GM18519 (cell line): ENCODE results near the gene SLC44A1.
"Not testable (repeated sequence)": the region's sequence is repeated elsewhere in the genome, so short reads cannot be mapped to it uniquely, and the experiment has no call there.

Source experiments
- ATAC-seq: cut with Tn5 transposase; IDR thresholded peaks from one replicate; pipeline ENCODE4 v1.9.1; 2021; ENCODE audit warnings: mild to moderate bottlenecking, moderate library complexity; ENCODE audit not compliant: unreplicated experiment, low FRiP score

Gene SLC44A1

DNA sequence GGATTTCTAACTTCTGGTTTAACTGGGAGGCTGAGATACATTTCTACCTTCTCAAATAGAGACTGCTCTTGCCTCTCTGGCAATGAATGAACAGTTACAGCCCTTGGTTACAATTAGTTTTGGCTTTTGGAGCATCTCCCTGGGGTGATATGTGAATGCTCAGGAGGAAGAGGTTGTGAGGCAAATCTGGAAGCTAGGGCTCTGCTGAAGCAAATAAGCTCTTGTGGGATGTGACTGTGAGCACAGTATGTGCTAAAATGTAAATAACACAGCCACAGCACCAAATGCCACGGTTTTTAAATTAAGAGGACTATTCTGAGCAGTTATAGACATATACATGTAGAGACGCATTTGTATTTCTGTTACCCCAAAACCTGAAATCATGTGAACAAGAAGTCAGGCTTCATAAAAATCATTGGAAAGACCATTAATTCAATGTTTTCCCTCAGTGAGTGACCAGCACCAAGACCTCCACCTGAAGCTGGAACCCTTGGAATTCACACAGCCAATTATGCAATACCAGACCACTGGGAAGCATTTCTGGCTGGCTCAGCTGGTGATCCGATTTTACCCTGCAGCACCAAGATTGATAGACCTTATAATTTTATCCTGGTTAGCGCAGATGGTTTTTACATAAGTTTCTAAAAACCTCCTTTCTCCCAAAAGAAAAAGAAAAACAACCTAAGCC lies 3.0 kb upstream of the SLC44A1 start:
- ATAC-seq, result no peak

DNA sequence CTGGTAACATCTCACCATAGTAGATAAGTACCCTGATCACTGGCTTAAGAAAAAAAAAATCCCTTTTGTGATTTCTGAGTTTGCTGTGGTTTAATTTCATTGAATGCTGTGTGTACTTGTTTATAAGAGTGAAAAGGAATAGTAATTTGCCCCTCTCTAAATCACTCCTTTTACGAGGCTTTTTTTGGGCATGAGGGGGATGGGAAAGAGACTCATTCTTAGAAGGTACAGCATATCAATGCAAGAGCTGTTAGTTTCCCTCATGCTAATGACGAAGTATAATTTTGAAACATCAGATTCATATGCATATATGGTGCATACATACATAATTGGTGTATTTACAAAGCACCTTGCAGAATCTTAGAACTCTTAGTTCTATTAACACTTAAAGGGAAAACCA lies 2.4 kb upstream of the SLC44A1 start:
- no peak for ATAC-seq

GRCh38 chr9:105242557-105242956 lies 1.9 kb upstream of the SLC44A1 start:
- ATAC-seq, result no peak

DNA sequence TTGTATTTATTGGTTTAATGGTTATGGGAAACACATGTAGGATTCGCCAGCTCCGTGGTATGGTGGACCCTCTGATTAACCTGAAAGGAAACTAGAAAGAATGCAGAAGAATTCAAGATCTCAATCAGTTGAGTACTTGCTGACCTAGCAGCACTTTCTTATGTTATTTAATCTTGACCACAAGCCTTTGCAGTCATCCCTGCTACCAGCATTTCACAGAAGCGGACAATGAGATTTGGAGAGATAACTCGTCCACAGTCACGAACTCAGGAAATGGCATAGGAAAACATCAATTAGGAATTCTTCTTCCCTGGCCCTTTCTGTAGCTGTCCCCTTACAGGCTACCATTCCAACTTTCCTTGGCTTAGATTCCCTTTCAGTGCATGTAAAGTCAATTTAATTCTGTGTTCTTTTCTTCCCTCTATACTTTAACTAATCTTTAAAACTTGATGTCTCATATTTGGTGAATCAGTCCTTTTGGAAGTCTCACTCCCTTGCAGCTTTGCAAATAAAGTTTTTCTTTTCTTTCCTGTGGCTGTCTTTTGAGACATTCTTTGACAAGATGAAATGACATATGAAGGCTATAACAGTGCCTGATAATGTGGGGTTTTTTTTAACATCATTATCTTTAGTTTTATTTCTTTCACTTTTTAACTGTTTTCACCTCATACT lies 1.3 kb upstream of the SLC44A1 start:
- no peak for ATAC-seq

DNA sequence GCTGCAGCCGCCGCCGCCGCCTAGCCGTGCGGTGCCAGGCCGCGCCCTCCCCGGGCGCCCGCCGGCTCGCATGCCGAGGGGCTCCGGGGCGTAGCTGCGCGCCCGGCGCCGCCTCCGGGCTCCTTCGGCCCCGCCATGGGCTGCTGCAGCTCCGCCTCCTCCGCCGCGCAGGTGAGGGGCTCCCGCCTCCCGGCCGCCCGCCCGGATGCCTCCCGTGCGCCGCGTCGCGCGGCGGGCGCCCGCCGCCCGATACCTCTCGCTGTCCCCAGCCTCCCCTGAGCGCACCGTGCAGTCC lies 230 bp downstream of the SLC44A1 start:
- peak; percentile 36 for ATAC-seq

DNA sequence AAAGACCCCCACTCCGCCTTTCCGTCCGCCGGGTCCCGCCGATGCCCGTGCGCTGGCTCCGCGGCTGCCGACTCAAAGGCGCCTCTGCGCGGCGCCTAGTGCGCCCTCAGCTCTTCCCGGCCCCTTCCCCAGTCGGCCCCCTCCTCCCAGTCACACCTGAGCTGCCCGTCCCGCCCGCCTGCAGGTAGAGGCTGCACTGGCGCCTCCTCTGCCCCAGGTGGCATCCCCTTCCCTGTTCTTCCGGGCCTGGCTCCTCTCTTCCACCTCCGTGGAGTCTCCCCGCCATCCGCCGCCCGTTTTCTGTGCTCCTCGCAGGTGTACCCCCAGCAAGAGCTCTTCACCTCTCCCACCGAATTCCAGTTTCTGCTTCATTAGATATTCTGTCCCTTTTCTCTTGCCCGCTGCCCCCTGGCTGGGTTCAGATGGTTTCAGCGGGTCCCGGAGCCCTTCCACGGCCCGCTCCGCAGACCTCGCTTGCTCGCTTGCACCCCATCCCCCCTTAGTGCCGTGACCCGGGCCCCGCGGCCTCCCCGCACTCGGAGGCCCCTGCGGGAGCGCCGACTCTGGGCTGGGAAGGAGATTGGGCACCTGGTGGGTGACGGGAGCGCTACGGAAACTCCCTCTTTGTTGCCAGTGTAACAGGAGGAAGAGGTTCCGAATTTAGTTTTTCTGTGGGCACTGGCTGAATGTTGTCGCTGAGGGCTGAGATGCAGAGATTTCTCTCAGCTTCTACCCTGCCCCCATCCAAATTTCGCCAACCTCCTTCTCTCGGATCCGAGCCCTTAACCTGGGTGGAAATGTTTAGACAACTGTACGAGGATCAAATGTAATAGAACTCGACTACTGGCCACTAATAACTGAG lies 809 bp downstream of the SLC44A1 start:
- peak; percentile 1 for ATAC-seq

GRCh38 chr9:105245891-105246161 lies 1.4 kb downstream of the SLC44A1 start:
- no peak for ATAC-seq

DNA sequence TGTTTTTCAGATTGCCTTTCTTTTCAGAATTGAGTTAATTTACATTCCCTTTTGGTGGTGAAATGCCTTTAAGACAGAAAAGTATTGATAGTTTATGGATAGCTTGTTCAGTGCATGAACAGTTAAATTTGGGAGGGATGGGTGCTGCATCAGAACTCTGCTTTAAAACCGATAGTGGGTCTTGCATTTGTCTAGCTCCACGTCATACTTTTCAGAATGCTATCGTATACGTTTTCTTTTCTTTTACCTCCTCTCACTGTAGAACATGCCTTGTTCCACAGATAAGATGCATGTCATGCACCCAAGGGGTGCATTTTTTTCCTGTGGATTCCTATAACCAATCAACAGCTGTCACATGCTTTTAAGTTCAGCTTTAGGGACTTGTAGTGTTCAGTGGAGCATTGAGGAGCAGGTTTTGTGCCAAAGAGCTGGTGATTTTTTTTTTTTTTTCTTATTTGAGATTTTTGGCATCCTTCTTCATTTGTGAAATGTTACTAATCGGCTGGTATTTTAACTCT lies 2.3 kb downstream of the SLC44A1 start:
- no peak for ATAC-seq

- no peak for ATAC-seq
Measured at GRCh38 chr9:105248691-105249090, 4.2 kb downstream of the SLC44A1 start.

GRCh38 chr9:105251133-105251532 lies 6.7 kb downstream of the SLC44A1 start:
- ATAC-seq, result no peak

DNA sequence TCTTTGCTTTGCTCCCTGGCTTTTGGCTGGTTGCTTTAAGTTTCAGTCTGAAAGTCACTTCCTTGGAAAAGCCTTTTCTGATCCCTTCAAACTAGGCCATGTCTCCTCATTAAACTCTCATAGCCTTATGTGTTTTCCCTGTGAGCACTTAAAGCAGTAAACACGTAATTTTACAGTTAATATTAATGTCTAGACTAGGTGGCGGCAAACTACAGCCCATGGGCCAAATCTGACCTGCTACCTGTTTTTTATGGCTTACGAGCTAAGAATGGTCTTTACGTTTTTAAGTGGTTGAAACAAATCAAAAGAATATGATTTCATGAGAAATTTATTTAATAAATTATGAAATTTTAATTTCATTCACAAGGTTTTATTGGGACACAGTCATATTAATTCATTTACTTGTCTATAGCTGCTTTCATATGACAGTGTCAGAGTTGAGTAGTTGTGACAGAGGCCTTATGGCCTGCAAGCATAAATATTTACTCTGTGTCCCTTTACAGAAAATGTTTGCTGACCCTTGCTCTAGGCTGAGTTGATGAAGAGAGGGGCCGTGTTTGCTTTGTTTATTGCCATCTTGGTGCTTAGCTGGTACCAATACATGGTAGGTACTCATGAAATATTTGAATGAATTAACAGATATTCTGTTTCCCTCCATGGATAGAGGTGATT lies 7.4 kb downstream of the SLC44A1 start:
- ATAC-seq, result no peak

- no peak for ATAC-seq
Measured at GRCh38 chr9:105252405-105252756, 7.9 kb downstream of the SLC44A1 start.

DNA sequence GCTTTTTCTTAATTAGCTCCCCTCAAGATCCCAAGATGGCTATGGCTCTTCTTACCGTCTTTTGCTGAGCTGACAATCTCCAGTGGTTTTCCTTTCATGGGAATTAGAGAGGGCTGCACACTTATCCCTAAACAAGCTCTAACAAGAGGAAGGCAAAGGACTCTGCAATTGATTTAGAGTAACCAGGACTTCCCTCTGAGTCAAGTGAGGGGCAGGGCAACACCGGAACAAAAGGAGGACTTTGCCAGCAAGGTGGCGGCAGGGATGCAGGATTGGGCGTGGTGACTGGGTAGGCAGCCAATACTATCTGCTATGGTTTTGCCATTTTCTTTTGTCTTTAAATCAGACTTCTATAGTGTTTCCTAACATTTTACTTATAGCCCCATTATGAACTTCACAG lies 9.8 kb downstream of the SLC44A1 start:
- ATAC-seq, result no peak

- ATAC-seq, result no peak
Measured at GRCh38 chr9:105255421-105255820, 11.0 kb downstream of the SLC44A1 start.

DNA sequence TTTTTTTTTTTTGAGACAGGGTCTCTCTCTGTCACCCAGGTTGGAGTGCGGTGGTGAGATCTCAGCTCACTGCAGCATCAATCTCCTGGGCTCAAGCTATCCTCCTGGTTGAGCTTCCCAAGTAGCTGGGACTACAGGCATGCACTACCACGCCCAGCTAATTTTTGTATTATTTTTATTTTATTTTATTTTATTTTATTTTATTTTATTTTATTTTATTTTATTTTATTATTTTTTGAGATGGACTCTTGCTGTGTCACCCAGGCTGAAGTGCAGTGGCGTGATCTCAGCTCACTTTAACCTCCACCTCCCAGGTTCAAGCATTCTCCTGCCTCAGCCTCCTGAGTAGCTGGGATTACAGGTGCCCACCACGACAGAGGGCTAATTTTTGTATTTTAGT lies 12.1 kb downstream of the SLC44A1 start:
- not testable (repeated sequence) for ATAC-seq

- ATAC-seq, result no peak
Measured at GRCh38 chr9:105257809-105258208, 13.4 kb downstream of the SLC44A1 start.

GRCh38 chr9:105258225-105258737 lies 13.8 kb downstream of the SLC44A1 start:
- no peak for ATAC-seq

GRCh38 chr9:105259274-105259673 lies 14.8 kb downstream of the SLC44A1 start:
- no peak for ATAC-seq

DNA sequence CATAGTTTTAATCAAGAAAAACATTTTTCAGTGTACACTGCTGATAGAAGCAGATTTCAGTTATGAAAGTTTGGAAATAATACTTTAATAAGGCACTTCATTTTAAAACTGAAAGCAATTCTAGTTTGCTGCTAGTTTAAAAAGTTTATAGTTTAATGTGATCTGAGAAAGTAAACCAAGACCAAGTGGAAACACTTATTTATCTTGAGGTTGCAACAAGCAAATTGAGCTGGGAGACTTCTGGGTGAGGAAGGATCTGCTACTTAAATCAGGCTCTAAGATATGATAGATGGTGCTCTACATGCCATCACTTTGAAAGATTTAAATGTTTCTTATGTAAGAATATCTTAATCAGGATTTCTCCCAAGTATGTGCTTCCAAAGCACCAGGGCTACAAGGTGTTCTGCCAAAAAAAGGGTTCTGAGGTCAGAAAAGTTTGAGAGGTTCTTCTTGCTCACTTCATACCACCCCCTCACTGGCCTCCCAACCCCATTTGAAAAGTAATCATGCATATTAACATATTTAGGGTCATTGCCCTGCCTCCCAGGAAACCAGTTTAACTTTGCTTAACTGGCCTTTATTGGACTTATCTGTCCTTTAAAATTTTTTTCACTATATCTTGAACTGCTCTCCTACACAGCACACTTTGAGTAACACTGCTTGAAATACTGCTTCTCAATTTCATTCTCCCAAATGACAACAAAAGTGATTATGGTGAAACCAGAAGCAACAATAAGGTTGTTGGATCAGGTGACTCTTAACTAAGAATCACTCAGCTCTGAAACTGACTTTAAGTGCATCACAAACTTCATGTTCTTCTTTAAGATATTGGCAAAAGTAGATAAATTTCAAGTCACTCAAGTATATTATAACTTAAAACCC lies 15.5 kb downstream of the SLC44A1 start:
- no peak for ATAC-seq

GRCh38 chr9:105262497-105262896 lies 18.0 kb downstream of the SLC44A1 start:
- no peak for ATAC-seq
